Panc1 (cell line): ENCODE measurements around the gene HNRNPR. TPM values are rescaled to one million over a fixed set of nuclear protein-coding genes. Genes with fewer than 3 reads are reported as not detected.
A peak's percentile ranks its signal among the peaks of the same experiment; 100 is the strongest.
"Not testable (repeated sequence)": the region's sequence is repeated elsewhere in the genome, so short reads cannot be mapped to it uniquely, and the experiment has no call there.

Experiments
- ATAC-seq: fragments of 200-7000 bp; cut with Tn5 transposase; 2 replicates; pipeline ENCODE4 v1.9.1; 2020; ENCODE audit warnings: mild to moderate bottlenecking, moderate library complexity
- BruUV-seq: library from RNA; stranded (reverse); fragments of 400-500 nt; replicated peaks from 2 replicates; lab custom pipeline; 2021; lab: Mats Ljungman, UMichigan
- CTCF ChIA-PET: fragments of 300-600 bp; sonication (Branson Sonifier 250); formaldehyde crosslinking; loops from one replicate; lab custom pipeline; 2022; ENCODE audit warnings: antibody characterized with exemption; lab: Charles Lee
- POLR2A ChIA-PET: fragments of 300-600 bp; sonication (Branson Sonifier 250); formaldehyde crosslinking; loops from one replicate; lab custom pipeline; 2022; ENCODE audit warnings: antibody characterized with exemption; lab: Charles Lee
- DNase-seq: peaks from one replicate; pipeline ENCODE4 v3.0.0-alpha.2; 2010; ENCODE audit warnings: low read depth, low spot score
- H3K27ac ChIP-seq: 2 replicates; pipeline ENCODE4 v1.5.1; 2011; ENCODE audit warnings: mild to moderate bottlenecking, low read length, inconsistent platforms
- H3K27me3 ChIP-seq: fragments of 200-500 bp; sonication (Bioruptor generic); 2 replicates; pipeline ENCODE4 v1.6.0; 2014; ENCODE audit warnings: low read length, inconsistent platforms; ENCODE audit not compliant: control insufficient read depth, insufficient read depth
- H3K36me3 ChIP-seq: fragments of 200-500 bp; sonication (Bioruptor generic); 2 replicates; pipeline ENCODE4 v1.5.1; 2014; ENCODE audit warnings: inconsistent platforms, mild to moderate bottlenecking, low read length, moderate library complexity; ENCODE audit not compliant: control insufficient read depth, insufficient read depth
- H3K4me1 ChIP-seq: 2 replicates; pipeline ENCODE4 v1.5.1; 2011; ENCODE audit warnings: inconsistent platforms, mild to moderate bottlenecking, low read length, moderate library complexity; ENCODE audit not compliant: control insufficient read depth, insufficient read depth
- H3K4me3 ChIP-seq, 2 experiments: 2 replicates each; pipeline ENCODE4 v1.5.1; 2011 to 2012; ENCODE audit warnings: low read depth in 2 of 2, low read length in 2 of 2, mild to moderate bottlenecking in 2 of 2, inconsistent platforms in 1 of 2, moderate library complexity in 1 of 2
- H3K9me3 ChIP-seq: fragments of 200-500 bp; sonication (Bioruptor generic); 2 replicates; pipeline ENCODE4 v1.5.1; 2014; ENCODE audit warnings: low read depth, mild to moderate bottlenecking, inconsistent platforms, low read length, moderate library complexity; ENCODE audit not compliant: control insufficient read depth, insufficient read depth
- POLR2AphosphoS5 ChIP-seq: IDR thresholded peaks from 2 replicates; pipeline ENCODE4 v1.6.1; 2012; ENCODE audit warnings: mild to moderate bottlenecking, low read depth, low read length, moderate library complexity
- SIN3A ChIP-seq: IDR thresholded peaks from 2 replicates; pipeline ENCODE4 v1.6.1; 2012; ENCODE audit warnings: low read depth, mild to moderate bottlenecking, low read length, moderate library complexity, borderline replicate concordance; ENCODE audit not compliant: insufficient read depth
- TCF7L2 ChIP-seq: IDR thresholded peaks from 2 replicates; pipeline ENCODE4 v1.6.1; 2011; ENCODE audit warnings: mild to moderate bottlenecking, low read depth, low read length, inconsistent platforms
- in situ Hi-C: cut with HindIII; loops from 2 replicates; pipeline ENCODE4 v1.10.0; 2016; ENCODE audit warnings: low sequenced_read_pairs, low pct_unique_long_range_greater_than_20kb
- intact Hi-C: fragments of 100-400 bp; cut with micrococcal nuclease; formaldehyde crosslinking; loops from one replicate; pipeline ENCODE4 v1.10.0; 2022; ENCODE audit not compliant: unreplicated experiment
- total RNA-seq: library from RNA; stranded (reverse); gene quantifications from one replicate; pipeline ENCODE4 v1.2.1, GENCODE V29; 2021; ENCODE audit not compliant: unreplicated experiment
- TF ChIP-seq, protein P1 (sequence below), 2 experiments: IDR thresholded peaks; 2 replicates each; pipeline ENCODE4 v1.6.1; 2011 to 2012; ENCODE audit warnings: low read depth in 2 of 2, control low read depth in 1 of 2, low read length in 1 of 2, mild to moderate bottlenecking in 1 of 2, moderate library complexity in 1 of 2; ENCODE audit not compliant: insufficient read depth in 1 of 2
- TF ChIP-seq, protein P2 (sequence below): fragments of 450-650 bp; IDR thresholded peaks from 2 replicates; pipeline ENCODE4 v1.5.1; 2017; ENCODE audit warnings: mild to moderate bottlenecking

Gene HNRNPR
- total RNA-seq, 1 experiment from 2014 or later, result 173 TPM

DNA sequence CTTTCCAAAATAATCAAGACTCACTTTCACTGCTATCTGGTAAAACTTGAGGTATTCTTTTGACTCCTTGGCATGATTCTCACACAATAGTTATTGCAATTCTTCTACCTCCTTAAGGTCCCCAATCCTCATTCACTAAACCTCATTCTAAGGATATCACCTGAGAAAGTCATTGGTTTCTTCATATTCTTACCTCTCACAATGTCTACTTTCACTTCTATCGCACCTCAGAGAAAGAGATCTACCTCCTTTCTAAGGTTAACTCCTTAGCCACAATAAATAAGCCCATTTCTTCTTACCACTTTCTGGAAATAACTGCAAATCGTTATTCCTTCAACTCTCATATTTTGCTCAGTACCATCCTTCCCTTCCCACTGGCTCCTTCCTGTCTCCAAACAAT lies 18.7 kb downstream of the HNRNPR start:
- Histone ChIP-seq H3K4me1 (no peaks in the 10 kb centered on the region), H3K9me3 (no peaks in the 10 kb centered on the region), H3K27ac (no peak overlapping the region), H3K27me3 (no peaks in the 10 kb centered on the region), H3K36me3 (peaks cover 33% of the 10 kb centered on the region), H3K4me3 (no peak overlapping the region)
- in situ Hi-C loops (no loop called here), intact Hi-C loops (no loop called here)
- DNase-seq, result no peak
- no TSS peak for BruUV-seq
- ATAC-seq, result no peak
- TF ChIP-seq, protein P1, sequence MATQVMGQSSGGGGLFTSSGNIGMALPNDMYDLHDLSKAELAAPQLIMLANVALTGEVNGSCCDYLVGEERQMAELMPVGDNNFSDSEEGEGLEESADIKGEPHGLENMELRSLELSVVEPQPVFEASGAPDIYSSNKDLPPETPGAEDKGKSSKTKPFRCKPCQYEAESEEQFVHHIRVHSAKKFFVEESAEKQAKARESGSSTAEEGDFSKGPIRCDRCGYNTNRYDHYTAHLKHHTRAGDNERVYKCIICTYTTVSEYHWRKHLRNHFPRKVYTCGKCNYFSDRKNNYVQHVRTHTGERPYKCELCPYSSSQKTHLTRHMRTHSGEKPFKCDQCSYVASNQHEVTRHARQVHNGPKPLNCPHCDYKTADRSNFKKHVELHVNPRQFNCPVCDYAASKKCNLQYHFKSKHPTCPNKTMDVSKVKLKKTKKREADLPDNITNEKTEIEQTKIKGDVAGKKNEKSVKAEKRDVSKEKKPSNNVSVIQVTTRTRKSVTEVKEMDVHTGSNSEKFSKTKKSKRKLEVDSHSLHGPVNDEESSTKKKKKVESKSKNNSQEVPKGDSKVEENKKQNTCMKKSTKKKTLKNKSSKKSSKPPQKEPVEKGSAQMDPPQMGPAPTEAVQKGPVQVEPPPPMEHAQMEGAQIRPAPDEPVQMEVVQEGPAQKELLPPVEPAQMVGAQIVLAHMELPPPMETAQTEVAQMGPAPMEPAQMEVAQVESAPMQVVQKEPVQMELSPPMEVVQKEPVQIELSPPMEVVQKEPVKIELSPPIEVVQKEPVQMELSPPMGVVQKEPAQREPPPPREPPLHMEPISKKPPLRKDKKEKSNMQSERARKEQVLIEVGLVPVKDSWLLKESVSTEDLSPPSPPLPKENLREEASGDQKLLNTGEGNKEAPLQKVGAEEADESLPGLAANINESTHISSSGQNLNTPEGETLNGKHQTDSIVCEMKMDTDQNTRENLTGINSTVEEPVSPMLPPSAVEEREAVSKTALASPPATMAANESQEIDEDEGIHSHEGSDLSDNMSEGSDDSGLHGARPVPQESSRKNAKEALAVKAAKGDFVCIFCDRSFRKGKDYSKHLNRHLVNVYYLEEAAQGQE (IDR thresholded peaks at IDR 0.05; ENCODE audit: insufficient read depth in 1 of 2, low read depth in 2 of 2, low read length in 1 of 2), result no peak
- TF ChIP-seq, protein P2, sequence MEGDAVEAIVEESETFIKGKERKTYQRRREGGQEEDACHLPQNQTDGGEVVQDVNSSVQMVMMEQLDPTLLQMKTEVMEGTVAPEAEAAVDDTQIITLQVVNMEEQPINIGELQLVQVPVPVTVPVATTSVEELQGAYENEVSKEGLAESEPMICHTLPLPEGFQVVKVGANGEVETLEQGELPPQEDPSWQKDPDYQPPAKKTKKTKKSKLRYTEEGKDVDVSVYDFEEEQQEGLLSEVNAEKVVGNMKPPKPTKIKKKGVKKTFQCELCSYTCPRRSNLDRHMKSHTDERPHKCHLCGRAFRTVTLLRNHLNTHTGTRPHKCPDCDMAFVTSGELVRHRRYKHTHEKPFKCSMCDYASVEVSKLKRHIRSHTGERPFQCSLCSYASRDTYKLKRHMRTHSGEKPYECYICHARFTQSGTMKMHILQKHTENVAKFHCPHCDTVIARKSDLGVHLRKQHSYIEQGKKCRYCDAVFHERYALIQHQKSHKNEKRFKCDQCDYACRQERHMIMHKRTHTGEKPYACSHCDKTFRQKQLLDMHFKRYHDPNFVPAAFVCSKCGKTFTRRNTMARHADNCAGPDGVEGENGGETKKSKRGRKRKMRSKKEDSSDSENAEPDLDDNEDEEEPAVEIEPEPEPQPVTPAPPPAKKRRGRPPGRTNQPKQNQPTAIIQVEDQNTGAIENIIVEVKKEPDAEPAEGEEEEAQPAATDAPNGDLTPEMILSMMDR, result no peak
- TF ChIP-seq SIN3A, result no peak
- no peak for TF ChIP-seq TCF7L2
- TF ChIP-seq POLR2AphosphoS5, result no peak
- POLR2A ChIA-PET, result interaction anchor here (0.7 kb wide), 1 partner anchor 114 kb away, joined by 4 read pairs; no protein-coding TSS in a partner anchor
- CTCF ChIA-PET, result interaction anchor here (0.6 kb wide), 1 partner anchor 220 kb away, joined by 3 read pairs; no protein-coding TSS in a partner anchor

DNA sequence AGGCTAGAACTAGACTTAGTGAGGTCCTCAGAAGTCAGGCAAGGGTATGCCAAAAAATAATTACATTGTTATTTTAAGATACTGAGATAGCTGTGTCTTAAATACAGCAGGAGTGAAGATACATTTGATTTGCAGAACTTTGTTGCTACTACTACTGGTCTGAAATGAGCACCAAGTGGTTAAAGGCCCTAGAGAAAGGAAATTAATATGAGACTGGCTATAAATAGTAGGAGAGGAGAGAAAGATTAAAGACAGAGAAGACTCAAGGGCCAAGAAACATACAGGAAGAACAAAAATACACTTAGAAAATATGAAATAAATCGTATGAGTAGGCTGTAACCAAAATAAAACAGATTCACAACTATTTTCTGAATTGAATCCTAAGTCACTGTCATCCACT lies 21.3 kb downstream of the HNRNPR start:
- Histone ChIP-seq H3K36me3 (peaks cover 52% of the 10 kb centered on the region), H3K27me3 (no peaks in the 10 kb centered on the region), H3K4me3 (no peak overlapping the region), H3K4me1 (no peaks in the 10 kb centered on the region), H3K27ac (no peak overlapping the region), H3K9me3 (no peaks in the 10 kb centered on the region)
- intact Hi-C loops, result no loop called here
- TF ChIP-seq, protein P2, result no peak
- TF ChIP-seq SIN3A, result no peak
- ATAC-seq (no peak), DNase-seq (no peak)
- in situ Hi-C loops, result no loop called here
- POLR2A ChIA-PET, result no interaction called here
- TSS peak; percentile 16 for BruUV-seq
- CTCF ChIA-PET, result no interaction called here

- H3K4me3 ChIP-seq, DNase-seq, H3K9me3 ChIP-seq, BruUV-seq, H3K27ac ChIP-seq, ATAC-seq, CTCF ChIA-PET, in situ Hi-C loops, H3K27me3 ChIP-seq, H3K4me1 ChIP-seq, POLR2A ChIA-PET, intact Hi-C loops: not testable (repeated sequence)
- H3K36me3 ChIP-seq, result peaks cover 87% of the 10 kb centered on the region
These were observed 33.8 kb downstream of the HNRNPR start for GRCh38 chr1:23310280-23310679.
